GM21381 (cell line): ENCODE measurements around the gene RNF169.
"Not testable (repeated sequence)": the region's sequence is repeated elsewhere in the genome, so short reads cannot be mapped to it uniquely, and the experiment has no call there.

Experiments used
- ATAC-seq: cut with Tn5 transposase; IDR thresholded peaks from one replicate; pipeline ENCODE4 v1.9.1; 2021; ENCODE audit warnings: mild to moderate bottlenecking, moderate library complexity; ENCODE audit not compliant: unreplicated experiment

The RNF169 gene

DNA sequence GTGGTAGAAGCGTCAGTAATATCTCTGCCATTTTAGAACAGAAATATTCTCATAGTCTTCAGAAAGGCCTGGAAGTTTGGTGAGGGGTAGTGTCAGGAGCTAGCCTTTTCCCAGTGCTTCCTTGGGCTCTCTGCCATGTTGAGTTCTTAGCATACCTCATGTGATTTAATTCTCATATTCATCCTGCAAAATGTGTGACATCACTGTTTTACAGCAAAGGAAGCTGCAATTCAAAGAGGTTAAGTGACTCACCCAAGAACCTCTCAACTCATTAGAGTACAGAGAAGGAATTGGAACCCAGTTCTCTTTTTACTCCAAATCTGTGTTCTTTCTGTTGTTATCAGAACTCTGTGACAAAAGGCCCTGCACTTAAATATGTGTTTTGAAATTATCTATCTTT, 72.1 kb downstream of the RNF169 start:
- ATAC-seq = no peak

DNA sequence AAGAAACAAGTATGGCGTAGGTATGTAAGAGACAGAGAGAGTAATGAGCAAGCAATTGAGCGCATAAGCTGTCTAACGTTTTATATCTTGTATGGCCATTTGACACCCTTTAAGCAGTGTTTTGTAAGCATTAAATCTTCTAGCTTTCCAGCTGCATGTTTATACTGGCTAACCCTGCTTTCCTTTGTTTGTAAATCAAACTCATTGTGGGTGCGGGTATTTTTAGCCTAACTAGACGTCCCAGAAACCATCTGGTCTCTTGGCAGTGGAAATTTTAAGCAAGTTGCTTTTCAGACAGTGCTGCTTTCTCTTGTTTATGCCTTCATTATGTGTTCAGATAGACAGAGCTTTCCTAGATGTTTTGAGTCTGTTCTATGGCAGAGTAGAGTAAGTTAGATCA, 73.5 kb downstream of the RNF169 start:
- no peak for ATAC-seq

DNA sequence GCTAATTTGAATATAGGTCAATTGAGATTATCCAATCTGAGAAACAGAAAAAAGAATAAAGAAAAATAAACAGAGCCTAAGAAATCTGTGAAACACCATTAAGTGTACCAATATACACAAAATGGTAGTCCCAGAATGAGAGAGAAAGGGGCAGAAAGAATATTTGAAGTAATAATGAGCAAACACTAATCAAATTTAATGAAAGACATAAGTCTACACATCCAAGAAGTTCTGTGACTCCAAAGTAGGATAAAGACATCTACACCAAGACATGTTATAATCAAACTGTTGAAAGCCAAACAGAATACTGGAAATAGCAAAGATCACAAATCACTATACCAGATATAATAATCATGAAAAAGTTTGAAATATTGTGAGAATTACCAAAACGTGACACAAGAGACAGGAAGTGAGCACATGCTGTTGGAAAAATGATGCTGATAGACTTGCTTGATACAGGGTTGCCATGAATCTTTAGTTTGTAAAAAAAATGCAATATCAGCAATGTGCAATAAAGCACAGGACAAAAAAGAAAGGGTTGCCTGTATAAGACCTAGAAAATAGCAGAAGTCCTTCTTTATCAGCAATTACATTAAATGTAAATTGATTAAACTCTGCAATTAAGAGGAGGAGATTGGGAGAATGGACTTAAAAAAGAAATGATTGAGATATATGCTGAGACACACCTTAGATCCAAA, 75.8 kb downstream of the RNF169 start:
- ATAC-seq = no peak

DNA sequence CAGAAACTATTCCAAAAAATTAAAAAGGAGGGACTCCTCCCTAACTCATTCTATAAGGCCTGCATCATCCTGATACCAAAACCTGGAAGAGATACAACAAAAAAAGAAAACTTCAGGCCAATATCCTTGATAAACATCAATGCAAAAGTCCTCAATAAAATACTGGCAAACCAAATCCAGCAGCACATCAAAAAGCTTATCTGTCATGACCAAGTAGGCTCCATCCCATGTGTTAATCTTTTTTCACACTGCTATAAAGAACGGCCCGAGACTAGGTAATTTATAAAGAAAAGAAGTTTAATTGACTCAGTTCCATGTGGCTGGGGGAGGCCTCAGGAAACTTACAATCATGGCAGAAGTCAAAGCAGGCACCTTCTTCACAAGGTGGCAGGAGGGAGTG, 76.9 kb downstream of the RNF169 start:
- not testable (repeated sequence) for ATAC-seq

DNA sequence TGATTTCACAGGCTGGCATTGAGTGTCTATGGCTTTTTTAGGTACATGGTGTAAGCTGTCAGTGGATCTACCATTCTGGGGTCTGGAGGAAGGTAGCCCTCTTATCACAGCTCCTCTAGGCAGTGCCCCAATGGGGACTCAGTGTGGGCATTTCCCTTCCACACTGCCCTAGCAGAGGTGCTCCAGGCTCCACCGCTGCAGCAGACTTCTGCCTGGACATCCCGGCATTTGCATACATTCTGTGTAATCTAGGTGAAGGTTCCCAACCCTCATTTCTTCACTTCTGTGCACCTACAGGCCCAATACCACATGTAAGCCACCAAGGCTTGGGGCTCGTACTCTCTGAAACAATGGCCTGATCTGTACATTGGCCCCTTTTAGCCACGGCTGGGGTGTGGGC, 78.3 kb downstream of the RNF169 start:
- no peak for ATAC-seq

DNA sequence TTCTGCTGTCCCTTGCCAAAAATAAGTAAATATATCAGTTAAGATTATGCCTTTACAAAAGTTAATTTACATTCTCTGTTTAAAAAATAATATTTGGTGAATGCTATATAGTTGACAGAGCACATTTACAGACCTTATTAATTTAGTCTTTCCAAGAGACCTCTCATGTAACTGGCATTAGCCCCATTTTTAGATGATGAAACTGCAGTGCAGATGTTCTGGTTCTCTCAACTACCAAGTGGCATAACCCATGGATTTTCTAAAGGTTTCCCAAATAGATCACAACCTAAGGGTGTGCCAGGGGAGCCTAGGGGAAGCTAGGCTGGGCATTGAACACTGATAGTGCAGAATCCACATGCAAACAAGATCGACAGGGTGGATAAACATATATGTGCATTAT, 88.5 kb downstream of the RNF169 start:
- ATAC-seq = no peak

DNA sequence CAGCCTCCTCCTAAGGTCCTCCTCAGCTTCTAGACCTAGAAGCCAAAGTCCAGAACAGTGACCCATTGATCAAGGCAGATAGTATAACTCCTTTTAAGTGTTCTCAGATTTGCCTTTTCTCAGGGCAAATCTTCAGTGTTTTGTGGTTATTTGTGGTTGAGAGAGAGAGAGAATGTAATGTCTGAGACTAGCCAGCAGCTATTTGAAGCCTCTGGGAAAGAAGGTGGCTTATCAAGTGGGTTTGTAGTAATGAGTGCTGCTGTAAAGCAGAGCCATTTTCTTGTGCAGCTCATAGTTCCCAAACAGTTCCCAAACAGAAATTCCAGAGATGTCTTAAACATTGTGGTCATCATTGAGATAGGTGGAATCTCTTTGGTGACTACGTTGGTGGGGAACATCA, 89.5 kb downstream of the RNF169 start:
- ATAC-seq = no peak

DNA sequence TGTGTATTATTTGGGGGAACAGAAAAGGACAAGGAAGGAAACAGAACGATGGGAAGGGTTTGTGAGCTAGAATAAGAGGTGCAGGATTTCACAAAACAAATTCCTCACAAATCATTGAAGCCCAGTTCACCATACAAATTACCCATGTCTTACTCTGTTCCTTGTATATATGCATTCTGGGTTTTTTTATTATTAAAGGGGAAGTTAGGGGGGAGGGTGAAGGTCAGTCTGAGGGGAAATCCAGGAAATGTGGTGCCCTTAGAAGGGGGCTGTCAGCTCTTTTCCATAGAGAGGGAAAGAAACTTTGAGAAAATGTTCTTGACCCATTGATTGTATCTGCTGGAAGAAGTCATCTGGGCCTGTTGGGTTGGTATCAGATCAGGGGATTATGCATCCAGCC, 90.8 kb downstream of the RNF169 start:
- no peak for ATAC-seq

DNA sequence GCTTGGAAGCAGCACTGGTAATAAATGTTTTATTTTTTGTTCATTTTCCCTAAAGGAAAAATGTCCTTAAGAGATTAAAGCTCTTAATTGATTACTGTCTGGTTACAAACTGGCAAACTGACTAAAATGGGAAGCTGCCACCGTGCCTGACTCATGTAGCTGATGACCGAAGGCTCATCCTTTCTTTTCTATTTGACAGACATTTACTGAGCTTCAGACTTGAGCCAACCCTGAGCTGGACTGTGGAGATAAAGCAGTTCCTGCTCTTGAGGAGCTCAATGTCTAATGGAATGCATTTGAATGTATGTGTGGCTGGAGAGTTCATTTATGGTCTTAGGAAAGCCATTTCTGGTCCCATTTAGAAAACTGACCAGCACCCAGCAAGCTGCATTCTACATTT, 91.3 kb downstream of the RNF169 start:
- ATAC-seq = no peak

DNA sequence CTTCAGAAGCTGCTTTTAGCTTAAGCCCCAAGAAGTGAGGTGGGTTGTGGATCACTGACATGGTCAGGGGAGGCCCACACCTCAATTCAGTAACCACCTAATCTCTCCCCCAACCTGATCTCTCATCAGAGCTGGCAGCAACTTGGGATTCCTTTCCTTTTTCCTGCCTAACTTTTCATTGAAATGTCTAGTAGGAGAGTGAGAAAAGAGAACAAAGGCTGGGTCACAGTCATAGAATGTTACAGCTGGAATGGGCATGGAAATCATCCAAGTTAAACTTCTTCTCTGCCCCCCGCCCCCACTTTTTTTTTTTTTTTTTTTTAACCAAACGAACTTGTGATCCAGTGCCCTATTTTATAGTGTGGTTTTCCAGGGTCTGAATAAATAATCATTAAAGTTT, 91.8 kb downstream of the RNF169 start:
- ATAC-seq = no peak

DNA sequence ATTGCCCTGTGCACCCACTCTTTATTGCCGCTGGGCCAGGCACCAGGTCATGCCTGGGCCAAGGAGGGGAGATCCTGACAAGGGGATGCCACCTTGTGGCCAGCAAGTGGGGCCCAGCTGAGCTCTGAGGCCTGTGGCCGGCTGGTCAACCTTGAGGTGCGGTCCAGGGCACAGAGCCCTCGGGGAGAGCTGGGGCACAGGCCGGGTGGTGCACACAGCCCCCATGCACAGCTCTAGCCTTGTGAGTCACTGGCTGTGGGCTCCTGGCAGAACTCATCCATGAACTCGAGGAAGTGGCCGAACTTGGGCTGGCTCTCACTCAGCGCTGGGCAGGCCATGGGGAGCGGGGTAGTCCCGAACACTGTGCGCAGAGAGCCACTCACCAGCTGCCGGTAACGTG, 94.3 kb downstream of the RNF169 start:
- no peak for ATAC-seq

DNA sequence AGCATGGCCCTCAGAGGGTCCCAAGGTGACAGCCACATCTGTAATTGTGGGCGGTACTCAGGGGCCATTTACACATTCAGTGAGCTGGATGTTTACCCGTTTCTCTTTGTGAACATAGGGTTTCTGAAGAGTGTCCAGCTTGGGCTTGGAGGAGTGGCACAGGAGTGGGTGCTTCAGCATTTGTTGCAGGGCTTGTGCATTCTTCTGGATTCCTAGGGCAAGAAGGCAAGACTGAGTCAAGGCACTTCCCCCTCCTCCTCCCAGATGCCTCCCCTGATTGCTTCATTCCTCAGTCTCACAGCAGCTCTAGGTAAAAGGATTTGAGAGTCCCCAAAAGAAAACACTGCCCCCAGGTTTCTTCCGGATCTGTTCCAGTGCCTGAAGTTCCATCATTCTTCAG, 95.4 kb downstream of the RNF169 start:
- no peak for ATAC-seq

DNA sequence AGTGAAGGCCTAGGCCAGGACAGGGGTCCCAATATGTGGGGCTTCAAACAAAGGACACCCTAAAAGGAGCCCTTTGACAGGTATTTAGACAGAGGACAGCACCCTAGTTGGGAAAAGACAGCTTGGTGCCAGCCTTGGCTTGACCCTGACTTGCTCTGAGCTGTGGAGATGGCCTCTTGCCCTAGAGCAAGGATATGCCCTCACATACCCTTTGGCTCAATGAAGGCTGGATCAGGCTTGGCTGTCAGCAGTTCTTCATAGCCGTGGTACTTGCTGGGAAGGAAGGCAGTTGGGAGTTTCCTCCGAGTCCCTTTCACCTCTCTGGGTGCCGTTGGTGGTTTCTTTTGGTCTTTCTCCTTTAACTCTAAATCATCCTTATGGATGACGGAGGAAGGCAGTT, 96.2 kb downstream of the RNF169 start:
- ATAC-seq = no peak

DNA sequence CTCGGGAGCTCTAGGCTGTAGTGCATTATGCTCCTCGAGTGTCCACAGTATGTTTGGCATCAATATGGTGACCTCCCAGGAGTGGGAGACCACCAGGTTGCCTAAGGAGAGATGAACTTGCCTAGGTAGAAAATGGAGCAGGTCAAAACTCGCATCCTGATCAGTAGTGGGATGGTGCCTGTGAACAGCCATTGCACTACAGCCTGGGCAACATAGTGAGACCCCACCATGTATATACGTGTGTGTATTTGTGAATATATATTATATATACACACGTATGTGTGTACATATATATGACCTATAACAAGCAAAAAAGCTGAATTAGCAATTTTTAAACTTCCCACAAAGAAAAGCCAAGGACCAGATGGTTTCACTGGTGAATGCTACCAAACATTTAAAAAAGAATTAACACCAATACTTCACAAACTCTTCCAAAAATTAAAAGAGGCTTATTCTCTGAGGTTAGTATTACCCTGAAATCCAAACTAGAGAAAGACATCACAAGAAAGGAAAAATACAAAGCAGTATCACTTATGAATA, 97.4 kb downstream of the RNF169 start:
- no peak for ATAC-seq

DNA sequence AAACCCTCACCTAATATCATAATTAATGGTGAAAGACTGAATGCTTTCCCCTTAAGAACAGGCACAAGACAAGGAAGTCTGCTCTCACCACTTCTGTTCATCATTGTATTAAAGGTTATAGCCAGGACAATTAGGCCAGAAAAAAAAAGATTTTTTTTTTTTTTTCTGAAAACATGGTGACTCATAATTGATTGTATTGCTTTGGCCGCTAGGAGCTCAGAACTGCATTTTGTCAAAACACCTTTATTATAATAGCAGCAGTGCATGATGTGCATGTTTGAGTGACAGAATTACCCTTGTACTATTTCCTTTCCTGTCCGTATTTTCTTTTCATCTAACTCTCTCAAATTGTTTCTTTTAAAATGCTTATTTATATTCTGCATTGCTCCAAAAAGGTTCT, 98.1 kb downstream of the RNF169 start:
- no peak for ATAC-seq

DNA sequence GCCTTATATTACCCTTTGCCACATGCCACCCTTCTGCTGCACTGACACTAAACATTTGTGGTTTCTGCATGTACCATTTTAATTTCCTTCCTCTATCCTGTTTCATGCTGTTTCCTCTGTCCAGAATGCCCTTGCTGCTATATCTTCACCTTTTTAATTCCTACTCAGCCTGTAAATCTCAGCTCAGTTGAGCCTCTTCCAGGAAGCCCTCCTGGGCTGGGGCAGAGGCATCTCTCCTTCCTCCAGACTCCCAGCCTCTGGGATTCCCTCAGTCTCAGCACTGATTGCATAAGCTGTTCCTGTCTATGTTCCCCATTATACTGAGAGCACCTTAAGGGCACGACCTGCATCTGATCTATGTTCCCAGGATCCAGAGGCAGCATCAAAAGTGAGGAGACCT, 98.7 kb downstream of the RNF169 start:
- no peak for ATAC-seq

DNA sequence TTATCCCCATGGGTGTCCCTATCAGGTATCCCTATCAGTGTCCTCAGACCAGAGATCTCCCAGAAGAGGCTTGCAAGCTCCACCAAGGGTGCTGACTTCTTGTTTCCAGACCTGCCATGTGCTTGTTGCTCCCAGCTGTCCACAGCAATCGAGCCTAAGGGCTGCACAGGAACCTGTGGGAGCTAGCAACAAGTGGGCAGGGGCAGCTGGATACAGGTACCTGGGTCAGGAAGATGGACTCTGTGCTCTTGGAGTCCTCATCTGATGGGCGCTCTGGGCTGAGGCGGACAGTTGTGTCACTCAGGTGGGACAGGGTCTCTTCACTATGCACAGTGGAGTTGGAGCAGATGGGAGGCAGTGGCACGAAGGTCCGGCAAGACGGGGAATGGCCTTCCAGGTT, 99.2 kb downstream of the RNF169 start:
- ATAC-seq = no peak

DNA sequence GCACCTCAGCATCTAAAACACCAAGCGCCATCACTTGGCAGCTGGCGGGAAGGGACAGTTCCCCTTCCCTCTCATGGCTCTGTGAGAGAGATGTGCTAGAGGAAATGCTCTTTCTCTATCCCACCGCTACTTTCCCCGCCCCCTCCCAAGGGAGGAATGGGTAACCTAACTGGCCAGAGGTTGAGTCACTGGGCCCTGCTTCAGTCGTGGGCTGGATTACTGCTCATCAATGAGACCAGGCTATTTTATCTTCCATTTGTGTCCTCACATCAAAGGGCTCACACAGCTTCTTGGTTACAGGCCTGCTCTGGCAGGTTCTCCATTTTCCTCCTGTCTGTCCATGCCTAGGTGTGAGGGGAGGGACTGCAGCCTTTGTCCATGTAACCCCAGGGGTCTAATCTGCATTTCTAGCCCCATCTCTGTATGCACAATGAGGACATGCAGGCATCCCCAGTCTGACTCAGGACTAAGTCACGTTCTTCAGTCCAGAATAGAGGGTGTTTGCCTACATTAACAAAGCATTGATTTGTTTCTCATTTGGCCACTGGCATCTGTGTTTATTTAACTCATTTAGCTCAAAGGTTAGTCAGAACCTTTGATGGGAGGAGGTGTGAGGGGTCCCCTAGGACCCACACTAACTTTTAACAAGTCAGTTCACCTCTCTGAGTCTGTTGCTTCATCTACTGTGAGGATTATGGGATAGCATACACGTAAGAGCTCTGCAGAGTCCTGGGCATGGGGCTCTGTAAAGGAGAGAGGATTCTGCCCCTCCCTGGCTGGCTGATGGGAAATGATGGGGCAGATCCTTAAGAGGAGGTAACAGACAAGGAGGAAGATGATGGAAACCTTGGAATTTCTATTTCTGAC, 101.1 kb downstream of the RNF169 start:
- no peak for ATAC-seq

DNA sequence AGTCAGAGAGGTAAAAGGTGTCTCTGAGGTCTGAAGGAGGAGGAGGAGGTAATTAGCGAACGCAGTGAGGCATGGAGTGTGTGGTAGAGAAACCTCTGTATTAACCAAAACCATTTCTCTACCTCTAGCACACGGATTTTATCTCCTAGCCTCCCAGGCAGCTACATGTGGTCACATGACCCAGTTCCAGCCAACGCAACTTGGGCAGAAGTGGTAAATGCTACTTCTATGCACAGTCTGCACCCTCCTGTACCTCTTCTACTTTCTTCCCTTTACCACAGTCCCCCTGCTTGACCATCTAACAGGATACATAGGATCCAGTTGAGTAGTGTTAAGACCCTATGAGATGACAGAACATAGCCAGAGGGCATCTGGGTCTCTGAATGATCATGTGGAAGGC, 104.6 kb downstream of the RNF169 start:
- no peak for ATAC-seq

DNA sequence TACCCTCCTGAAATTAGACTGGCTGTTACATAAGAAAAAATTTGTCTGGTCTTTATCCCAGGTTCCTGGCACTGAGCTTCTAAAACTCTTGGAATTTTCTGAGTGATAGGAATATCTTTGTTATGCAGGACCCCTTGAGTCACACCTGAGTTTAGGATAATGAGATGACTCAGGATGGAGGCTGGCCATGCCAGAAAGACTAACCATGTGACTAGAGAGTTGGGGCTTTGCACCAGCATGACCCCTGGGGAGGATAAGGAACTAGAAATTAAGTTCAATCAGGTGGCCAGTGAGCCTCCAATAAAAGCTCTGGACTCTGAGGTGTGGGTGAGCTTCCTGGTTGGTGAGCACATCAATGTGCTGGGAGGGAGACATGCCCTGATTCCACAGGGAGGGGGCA, 112.1 kb downstream of the RNF169 start:
- no peak for ATAC-seq

DNA sequence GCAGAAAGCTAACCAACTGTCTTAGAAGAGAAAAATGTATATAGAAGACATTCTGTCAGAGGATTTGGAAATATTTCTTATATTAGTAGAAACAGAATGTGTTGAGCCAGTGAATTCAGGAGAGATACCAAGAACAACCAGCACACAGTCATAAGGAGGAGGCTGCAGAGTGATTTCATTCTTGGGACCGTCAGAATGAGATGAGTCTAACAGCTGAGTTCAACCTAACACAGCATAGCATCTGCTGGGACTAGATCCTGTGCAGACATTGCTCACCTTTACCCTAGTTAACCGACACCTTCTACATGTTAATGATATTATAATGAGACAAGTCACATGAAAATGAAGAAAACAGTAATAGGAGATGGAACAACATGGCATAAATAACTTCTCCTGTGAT, 114.8 kb downstream of the RNF169 start:
- ATAC-seq = no peak

DNA sequence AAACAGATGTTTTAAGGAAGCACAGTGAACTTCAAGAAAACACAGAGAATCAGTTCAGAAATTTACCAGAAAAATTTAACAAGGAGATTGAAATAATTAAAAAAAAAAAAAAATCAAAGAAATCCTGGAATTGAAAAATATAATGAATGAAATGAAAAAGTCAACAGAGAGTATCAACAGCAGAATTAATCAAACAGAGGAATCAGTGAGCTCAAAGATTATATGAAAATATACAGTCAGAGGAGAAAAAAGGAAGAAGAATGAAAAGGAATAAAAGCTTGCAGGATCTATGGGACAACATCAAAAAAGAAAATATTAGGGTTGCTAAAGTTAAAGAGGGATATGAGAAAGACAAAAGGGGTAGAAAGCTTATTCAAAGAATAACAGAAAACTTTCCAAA, 117.9 kb downstream of the RNF169 start:
- no peak for ATAC-seq
